CD4-positive, alpha-beta T cell treated with Interleukin-10 for 1 hour (primary cell): ENCODE data around the gene TBC1D22A.
"Not testable (repeated sequence)": the region's sequence is repeated elsewhere in the genome, so short reads cannot be mapped to it uniquely, and the experiment has no call there.

ENCODE experiments used
- DNase-seq: peaks from one replicate; pipeline ENCODE4 v3.0.0-alpha.2; 2020

The TBC1D22A gene

DNA sequence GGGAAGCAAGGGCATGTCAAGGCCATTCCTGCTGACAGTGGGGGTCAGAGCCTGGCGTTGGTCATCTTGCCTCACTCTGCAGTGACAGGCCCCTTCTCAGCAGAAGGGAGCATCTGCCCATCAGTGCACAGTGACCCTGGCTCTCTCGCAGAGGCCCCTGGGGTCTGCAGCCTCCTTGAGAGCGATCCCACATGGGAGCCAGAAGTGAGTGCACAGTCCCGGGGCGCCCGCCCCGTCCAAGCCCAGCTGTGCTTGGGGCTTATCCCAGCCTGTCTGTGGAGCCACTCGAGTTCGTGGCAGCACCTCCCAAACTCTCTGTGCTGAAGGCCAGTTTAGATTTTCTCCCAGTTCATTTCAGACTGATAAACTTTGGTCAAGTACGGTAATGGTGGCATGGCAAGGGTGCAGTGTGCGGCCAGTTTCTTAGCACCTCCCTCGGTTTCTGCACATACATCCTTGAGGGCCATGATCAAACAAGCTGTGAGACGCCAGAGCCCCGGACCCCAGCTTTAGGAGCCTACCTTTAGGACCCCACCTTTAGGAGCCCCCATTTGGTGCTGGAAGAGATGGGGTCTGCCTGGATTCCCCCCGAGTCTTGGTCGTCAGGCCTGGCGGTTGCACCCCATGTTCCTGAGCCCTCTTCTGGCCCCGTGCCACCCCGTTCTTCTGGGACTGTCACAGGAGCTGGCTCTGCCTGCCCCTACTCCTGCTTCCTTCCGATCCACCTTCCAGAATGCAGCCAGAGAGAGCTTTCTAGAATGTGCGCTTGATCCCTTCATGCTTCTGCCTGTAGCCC, 369.4 kb downstream of the TBC1D22A start:
- no peak for DNase-seq

DNA sequence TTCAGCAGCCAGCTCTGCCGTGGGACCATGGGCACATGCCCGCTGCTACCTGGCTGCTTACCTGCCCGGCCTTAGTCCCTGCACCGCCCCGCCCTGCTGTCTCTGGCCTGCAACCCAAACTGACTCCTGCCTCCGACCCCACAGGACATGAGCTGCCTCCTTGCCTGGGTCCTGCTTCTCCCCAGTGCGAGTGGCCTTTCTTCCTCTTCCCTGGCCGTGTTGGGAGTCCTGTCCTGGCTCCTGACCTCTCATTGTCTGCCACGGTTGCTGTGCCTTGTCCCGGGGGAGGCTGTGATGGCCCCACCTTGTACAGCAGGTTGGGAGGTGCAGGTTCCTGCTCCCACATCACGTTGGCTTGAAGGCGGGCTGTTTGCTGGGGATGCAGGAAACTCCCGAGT, 370.0 kb downstream of the TBC1D22A start:
- no peak for DNase-seq

DNA sequence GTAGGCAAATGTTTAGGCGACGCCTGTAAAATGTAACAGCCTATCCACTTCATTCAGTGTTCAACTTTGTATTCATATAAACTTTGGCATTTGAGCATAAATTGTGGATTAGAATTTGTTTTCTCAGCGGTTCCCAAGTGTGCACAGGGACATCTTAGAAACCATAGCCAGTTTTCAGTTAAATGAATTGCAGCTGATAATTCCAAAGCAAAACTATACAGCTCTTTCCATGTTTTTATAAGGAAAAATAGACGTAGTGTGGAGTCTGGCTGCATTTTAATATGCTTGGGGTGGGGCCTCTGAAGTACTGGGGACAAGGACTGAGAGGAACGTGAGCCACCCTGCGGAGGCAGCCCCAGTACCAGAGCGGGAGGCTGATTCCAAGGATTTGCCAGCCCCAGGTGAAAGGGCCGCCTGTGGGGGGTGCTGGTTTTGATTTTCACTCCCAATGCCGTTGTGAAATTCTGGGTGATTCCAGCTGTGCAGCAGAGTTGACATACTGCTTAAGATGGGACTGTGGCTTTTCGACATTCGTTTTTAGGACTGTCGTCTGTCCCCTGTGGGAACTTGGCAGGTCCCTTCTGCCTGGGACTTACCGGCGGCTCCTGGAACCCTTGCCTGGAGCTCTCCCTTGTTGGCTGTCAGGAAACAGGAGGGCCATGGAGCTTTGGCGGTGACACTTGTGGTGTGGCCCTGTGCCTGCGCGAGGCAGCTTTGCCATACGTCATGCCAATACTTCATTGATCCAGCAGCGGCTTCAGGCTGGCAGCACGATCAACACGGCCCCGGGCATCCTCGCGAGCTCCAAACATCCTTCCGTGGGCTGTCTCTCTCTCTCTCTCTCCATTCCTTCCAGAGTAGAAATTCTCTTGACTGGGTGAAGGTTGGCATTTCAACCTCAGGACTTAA, 370.9 kb downstream of the TBC1D22A start:
- DNase-seq = no peak

DNA sequence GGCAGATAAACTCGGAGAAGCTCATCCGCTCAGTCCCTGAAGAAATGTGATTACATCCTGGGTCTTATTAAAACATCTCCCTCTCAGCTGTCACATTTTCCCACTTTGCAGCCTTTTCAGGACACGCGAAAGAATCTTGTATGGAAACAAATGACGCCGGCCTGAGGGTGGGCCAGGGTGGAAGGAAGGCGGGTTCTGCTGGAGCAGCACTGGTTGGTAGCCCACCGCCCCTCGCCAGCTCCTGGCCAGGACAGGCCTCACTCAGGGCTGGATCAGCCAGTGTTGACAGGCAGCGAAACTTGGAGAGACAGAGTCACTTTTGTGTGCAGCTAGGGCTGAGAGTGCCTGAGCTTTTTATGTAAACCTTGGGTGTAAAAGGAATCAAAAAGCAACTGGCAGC, 371.8 kb downstream of the TBC1D22A start:
- no peak for DNase-seq

DNA sequence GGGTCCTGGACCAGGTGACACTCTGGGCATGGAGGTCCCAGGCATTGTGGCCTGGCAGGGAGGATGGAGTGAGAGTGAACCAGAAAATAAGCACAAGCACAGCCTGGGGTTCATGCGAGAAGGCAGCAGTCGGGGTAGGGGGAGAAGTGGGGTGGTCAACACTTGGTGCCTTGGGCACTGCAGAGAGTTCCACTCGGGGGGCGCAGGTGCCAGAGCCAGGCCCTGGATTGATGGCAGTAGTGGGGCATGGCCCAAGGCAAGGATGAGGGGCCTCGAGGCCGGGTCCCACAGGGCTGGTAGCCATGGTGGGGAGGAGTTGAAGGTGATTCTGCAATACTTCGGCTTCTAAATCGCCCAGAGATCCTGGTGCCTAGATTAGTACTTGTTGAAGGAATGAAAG, 372.9 kb downstream of the TBC1D22A start:
- no peak for DNase-seq

DNA sequence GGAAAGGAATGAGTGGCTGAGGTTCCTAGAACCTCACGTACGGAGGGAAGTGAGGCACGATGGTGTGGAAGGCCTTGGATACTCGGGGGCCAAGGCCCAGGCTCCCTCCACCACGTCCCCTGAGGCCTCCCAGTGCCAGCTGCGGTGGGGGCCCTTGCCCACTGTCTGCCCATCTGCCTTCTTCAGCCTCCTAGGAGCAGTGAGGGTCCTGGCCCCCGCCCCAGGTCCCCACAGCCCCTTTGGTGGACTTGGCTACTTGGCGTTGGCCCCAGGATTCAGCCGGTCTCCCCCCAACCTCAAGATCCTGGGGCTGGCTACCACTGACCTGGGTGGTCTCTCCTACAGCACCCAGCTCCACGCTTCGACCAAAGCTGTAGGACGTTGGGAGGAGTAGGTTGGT, 373.6 kb downstream of the TBC1D22A start:
- no peak for DNase-seq

DNA sequence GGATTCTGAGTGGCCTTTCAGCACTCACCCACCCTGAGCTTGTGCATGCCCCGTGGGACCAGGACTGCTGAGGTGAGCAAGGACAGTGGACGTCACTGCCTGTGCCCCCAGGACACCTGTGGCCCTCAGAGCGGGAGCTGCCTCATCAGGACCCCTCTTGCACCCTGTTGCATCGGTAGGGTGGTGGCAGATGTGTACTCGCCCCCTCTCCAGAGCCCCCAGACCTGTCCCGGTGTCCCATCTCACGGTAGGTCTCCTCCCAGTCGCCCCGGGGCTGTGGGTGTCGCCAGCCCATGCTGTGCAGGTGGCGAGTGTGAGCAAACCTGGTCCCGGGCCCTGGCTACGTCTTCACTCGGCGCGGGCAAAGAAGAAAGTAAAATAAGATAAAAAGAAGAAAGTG, 374.2 kb downstream of the TBC1D22A start:
- no peak for DNase-seq

DNA sequence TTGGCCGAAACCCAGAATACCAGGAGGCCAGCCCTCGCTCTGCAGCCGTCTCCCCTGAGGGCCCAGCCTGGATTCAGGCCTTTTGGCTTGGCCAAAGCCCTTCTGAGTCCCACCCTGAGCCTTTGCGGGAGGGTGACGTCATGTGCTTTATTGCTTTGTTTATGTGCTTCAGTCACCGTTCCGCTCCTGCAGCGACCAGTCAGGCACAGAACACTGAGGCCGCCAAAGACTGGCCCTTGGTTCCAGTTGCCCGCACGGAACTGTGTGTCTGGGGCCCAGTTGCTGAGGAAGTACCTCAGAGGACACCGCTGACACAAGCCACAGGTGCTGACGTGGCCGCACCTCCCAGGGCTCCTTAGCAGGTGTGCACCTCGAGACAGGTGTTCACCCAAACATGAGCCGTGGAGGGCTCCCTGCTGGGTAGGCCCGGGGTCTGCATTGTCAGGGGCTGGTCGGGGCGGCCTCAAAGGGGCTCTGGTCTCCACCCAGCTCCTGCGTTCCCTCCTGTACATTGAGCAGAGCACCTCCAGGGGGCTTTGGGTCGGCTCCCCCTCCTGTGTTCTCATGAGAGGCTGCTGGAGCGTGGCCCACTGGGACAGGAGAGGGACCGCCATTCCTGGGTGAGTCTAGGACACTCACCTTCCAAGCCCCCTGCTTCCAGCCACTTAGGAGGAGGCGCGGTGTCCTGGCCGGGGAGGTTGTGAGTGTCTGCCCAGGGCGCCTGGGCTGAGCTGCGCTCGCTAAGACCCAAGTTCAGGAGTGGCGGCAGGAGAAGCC, 376.8 kb downstream of the TBC1D22A start:
- DNase-seq = no peak

DNA sequence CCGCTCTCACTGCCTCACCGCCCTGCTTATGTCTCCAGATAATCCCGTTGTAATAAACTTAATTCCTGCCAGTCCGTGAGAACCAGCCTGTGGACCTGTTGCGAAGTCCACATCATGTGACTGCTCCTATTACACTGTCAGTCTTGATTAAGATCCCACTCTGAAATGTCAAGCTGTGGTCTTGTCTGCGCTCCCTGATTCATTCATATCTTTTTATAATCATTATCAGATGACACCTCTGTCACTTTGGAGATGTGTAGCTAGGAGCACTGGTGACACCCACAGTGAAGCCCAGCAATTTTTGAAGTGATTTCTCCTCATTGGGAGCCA, 377.3 kb downstream of the TBC1D22A start:
- no peak for DNase-seq

DNA sequence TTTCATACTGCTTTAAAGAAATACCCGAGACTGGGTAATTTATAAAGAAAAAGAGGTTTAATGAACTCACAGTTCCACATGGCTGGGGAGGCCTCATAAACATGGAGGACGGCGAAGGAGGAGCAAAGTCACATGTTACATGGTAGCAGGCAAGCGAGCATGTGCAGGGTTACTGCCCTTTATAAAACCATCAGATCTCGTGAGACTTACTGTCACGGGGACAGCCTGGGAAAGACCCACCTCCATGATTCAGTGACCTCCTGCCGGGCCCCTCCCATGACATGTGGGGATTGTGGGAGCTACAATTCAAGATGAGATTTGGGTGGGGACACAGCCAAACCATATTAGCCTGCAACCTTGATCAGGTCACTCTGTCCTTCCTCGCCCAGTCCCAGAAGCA, 378.5 kb downstream of the TBC1D22A start:
- not testable (repeated sequence) for DNase-seq

DNA sequence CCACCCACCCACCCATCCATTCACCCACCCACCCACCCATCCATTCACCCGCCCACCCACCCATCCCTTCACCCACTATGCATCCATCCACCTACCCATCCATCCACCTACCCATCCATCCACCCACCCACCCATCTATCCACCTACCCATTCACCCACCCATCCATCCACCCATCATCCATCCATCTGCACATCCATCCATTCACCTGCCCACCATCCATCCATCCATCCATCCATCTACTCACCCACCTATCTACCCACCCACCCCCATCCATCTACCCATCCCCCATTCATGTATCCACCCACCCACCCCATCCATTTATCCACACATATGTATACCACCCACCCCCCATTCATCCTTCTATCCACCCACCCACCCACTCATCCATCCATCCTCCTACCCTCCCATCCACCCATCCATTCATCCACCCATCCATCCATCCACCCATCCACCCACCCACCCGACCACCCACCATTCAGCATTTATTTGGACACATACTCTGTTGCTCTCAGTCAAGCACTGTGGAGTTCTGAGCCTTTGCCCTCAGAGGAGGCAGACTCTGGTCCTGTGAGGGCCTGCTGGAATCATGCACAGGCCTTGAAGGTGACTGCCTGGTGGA, 380.1 kb downstream of the TBC1D22A start:
- DNase-seq = no peak

DNA sequence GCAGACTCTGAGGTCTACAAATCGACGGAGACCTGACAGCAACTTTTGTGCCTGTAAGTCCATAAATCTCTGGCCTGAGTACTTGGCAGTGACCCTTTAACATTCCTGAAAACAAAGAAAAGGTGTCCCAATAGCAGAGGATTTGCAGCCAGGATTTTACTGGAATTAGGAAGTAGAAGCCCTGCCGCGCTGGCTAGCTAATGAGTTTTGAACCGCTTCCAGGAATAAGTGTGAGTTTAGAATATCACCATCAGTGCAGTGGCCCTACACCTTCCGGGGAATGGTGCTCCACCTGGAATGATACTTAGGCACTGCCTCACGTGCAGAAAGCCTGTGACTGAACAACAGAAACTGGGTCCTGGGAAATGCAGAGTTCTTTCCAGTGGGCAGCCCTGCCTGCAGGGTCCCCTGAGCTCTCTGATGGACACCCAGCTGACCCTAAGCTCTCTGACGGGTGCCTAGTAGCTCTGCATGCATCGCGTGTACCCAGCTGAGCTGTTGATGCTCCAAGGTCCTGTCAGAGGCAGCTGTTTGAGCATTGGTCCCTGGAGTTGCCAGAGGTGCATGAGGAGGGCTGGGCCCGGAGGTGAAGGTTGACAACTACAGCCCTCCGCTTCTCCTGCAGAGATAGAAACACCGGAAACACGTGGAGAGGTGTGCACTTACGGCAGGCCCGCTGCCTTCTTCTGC, 380.9 kb downstream of the TBC1D22A start:
- no peak for DNase-seq

DNA sequence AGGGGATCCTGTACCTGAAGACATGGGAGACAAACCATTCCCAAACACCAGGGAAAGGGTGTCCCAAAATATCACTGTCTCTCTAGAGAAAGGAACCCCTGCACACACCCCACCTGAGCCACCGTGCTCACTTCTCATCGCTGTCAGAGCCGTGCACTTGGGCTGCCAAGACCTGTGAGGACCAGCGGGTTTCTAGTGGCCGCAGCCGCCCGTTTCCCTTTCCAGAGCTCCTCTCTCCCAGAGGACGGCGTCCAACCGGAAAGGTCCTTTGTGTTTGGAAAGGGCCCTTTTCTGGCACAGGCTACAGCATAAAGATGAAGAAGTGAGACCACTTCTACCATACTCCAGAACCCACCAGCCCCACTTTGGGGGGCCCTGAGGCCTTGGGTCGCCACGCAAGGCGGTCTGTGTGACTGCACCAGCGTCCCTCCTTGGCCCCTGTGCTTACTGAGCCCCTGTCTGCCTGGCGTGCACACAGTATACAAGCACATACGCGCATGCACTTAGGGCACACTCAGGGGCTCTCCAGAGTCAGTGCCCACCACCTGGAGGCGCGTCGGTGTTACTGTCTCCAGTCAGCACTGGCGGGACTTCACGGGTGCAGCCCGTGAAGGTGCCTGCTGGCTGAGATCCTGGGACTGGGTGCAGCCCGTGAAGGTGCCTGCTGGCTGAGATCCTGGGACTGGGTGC, 381.8 kb downstream of the TBC1D22A start:
- DNase-seq = no peak

DNA sequence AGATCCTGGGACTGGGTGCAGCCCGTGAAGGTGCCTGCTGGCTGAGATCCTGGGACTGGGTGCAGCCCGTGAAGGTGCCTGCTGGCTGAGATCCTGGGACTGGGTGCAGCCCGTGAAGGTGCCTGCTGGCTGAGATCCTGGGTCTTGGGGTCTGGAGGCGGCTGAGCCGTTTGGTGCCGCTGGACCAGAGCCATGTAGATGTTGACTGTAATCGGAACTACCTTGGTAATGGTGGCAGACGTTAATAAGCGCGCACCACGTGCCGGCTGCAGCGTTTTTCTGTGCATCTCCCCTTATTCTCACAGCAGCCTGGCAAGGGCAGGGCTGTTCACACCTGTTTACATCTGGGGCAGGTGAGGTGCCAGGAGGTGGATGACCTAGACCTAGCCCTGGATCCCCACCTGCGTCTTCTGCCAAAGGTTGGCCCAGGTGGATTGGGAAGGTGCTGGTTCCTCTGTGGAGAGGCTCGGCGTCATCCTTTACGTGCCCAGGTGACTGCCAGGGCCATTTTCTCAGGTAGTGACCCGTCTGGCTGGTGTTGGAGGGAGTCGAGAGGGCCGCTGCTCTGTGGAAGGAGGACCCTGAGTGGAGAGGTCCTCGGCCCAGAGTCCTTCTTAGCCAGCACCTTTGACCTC, 382.5 kb downstream of the TBC1D22A start:
- DNase-seq = no peak

DNA sequence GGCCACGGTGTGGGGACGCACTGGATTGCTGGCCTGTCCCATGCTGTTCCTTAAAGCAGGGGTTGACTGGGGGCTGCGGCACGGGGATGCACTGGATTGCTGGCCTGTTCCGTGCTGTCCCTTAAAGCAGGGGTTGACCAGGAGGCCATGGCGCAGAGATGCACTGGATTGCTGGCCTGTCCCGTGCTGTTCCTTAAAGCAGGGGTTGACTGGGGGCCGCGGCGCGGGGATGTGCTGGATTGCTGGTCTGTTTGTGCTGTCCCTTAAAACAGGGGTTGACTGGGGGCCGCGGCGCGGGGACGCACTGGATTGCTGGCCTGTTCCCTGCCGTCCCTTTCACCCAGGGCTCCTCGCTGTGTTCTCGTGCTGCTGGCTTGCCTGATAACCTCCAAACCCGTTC, 383.4 kb downstream of the TBC1D22A start:
- no peak for DNase-seq

DNA sequence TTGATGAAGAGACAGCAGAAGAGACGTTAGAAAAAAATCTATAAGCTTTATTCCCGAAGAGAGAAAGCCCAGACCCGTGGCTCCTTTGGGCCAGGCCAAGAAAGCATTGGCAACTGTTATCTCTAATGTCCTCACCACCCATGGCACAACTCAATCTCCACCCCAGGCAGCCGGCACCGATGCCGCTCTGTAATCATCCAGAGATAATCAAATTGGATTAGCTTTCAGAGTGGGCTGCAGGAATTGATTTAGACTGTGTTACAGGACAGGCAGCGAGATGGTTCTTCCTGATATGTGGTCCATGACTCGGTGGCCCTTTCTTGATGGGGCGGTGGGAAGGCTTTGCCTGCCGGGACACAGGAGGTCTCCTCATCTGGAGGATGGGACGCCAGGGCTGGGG, 383.9 kb downstream of the TBC1D22A start:
- DNase-seq = no peak

DNA sequence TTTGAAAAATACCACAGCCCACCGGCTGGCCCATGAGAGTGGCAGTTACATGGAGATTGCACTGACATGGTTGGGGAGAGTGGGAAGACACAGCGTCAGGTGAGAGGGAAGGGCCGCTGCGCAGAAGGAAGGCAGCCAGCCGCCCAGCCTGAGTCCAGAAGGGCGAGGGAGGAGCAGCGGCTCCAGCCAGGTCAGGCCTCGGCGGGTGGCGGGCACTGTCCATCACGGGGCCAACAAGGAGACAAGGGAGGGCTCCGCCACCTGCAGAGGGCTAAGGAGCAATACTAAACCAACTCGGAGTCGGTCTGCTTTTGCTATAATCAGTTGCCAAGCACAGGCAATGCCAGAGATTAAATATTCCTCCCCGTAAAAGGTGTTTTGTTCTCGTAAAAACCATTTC, 384.5 kb downstream of the TBC1D22A start:
- no peak for DNase-seq

DNA sequence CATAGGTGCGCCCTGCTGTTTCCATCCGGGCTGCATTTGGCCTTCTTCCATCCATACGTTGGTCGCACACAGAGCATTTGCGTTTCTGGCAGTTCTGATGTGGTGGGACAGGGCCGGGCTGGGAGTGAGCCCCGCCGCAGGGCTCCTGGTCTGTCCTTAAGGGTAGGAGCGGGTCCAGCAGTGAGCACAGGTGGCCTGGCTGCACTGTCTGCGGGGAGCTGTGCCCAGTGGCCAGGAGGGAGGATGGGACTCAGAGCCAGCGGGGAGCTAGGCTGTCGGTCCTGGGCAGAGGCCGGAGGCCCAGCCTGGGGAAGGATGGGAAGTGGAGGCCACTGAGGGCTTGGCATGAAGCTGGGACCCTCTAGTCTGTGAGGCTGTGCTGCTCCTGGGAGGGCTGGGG, 385.1 kb downstream of the TBC1D22A start:
- no peak for DNase-seq

DNA sequence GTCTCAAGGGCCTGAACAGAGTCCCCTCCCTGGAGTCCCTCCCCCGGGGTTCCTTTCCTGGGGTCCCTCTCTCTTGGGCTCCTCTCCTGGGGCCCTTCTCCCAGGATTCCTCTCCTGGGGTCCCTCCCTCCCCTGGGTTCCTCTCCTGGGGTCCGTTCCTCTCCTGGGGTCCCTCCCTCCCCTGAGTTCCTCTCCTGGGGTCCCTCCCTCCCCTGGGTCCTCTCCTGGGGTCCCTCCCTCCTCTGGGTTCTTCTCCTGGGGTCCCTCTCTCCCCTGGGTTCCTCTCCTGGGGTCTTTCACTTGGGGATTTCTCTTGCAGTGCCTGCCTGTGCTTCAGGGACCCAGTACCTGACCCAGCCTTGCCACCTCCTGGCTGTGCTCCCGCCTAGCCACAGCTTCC, 386.1 kb downstream of the TBC1D22A start:
- DNase-seq = no peak

DNA sequence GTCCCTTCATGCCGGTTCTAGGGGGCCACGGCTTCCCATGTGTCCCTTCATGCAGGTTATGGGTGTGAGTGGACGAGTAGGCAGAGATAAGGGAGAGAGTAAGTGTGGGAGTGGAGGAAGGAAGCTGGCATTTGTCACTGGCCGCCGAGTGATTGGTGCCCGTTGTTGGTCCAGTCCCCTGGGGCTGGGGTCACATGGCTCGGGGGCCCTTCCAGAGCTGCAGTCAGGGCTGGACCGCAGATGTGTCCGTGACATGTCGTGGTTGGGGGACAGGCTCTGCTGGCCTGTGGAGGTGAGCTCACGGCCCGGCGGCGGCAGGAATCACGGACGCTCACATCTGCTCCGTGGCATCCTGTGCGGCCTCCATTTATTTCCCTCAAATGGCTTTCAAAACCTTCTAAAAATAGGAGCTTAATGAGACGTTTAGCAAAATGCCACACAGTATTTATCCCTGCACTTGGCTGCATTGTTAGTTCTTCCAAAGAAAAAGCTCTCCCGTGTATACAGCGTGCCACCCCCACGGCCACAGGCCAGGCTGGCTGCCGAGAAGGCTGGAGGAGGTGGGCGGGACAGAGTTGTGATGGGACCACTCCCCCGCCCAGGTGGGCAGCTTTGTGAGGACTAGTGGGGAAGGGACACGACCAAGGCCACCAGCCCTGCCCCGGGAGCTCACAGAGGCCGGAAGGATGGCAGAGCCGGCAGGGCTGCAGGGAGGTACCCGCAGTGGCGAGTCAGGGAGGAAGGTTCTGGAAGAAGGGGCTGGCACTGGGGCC, 386.7 kb downstream of the TBC1D22A start:
- no peak for DNase-seq

DNA sequence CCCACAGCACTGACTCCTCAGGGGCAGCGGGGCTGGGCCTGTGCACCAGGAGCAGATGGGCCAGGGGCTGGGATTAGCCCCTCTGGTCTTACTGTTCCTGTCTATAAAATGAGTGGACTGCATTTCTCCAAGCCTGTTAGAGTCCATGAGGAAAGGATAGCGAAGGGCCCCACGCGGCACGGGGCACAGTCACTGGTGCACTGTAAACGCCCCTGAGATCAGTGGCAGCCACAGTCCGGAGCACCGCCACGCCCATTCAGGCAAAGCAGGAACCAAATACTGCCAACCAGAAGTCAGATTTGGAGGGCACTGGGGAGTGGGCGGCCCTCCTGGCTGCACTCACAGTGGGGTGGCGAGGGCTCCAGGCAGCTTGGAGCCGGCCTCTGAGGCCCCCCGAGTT, 387.5 kb downstream of the TBC1D22A start:
- DNase-seq = no peak
